Measurements from ENCODE around the gene SOBP.

- TF ChIP-seq, protein P1, sequence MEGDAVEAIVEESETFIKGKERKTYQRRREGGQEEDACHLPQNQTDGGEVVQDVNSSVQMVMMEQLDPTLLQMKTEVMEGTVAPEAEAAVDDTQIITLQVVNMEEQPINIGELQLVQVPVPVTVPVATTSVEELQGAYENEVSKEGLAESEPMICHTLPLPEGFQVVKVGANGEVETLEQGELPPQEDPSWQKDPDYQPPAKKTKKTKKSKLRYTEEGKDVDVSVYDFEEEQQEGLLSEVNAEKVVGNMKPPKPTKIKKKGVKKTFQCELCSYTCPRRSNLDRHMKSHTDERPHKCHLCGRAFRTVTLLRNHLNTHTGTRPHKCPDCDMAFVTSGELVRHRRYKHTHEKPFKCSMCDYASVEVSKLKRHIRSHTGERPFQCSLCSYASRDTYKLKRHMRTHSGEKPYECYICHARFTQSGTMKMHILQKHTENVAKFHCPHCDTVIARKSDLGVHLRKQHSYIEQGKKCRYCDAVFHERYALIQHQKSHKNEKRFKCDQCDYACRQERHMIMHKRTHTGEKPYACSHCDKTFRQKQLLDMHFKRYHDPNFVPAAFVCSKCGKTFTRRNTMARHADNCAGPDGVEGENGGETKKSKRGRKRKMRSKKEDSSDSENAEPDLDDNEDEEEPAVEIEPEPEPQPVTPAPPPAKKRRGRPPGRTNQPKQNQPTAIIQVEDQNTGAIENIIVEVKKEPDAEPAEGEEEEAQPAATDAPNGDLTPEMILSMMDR (IDR thresholded peaks at IDR 0.05; ENCODE audit: borderline replicate concordance, extremely low read depth, low read length, poor library complexity, severe bottlenecking) = no peak
- TF ChIP-seq EZH2 (IDR thresholded peaks at IDR 0.05; ENCODE audit: borderline replicate concordance, low read depth, low read length, severe bottlenecking) = no peak
Observed at GRCh38 chr6:107555449-107555848, 65.5 kb downstream of the SOBP start.
